CD4-positive, alpha-beta T cell treated with Interleukin-4 for 4 hours (primary cell): ENCODE measurements around the gene PTPRA.
A peak's percentile ranks its signal among the peaks of the same experiment; 100 is the strongest.
"Not testable (repeated sequence)": the region's sequence is repeated elsewhere in the genome, so short reads cannot be mapped to it uniquely, and the experiment has no call there.

ENCODE experiments used
- DNase-seq: peaks from one replicate; pipeline ENCODE4 v3.0.0-alpha.2; 2020

Gene PTPRA, protein sequence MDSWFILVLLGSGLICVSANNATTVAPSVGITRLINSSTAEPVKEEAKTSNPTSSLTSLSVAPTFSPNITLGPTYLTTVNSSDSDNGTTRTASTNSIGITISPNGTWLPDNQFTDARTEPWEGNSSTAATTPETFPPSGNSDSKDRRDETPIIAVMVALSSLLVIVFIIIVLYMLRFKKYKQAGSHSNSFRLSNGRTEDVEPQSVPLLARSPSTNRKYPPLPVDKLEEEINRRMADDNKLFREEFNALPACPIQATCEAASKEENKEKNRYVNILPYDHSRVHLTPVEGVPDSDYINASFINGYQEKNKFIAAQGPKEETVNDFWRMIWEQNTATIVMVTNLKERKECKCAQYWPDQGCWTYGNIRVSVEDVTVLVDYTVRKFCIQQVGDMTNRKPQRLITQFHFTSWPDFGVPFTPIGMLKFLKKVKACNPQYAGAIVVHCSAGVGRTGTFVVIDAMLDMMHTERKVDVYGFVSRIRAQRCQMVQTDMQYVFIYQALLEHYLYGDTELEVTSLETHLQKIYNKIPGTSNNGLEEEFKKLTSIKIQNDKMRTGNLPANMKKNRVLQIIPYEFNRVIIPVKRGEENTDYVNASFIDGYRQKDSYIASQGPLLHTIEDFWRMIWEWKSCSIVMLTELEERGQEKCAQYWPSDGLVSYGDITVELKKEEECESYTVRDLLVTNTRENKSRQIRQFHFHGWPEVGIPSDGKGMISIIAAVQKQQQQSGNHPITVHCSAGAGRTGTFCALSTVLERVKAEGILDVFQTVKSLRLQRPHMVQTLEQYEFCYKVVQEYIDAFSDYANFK

GRCh38 chr20:2873010-2873746 lies at the start of gene PTPRA:
Gene PTPRA (plus strand): TSS chr20:2873481. CDS start chr20:2964278, 90,797 bp downstream.
- peak; percentile 91 for DNase-seq

- DNase-seq = no peak
Measured at GRCh38 chr20:2825761-2826160, 47.5 kb upstream of the PTPRA start.

DNA sequence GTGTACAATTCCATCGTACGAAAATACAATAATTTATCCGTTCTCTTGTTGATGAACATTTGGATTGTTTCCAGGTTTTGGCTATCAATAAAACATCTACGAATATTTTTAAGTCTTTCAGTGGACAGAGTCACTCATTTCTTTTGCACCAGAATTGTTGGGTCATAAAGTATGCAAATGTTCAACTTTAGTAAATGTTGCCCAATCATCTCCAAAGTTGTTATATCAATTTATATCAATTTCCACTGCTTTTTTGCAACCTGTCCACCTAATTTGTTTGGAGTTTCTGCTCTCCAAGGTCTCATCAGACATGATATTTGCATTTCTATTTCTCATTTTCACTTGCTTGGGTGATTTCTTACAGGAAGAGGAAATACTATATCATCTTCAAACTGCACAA lies 46.6 kb upstream of the PTPRA start:
- no peak for DNase-seq

DNA sequence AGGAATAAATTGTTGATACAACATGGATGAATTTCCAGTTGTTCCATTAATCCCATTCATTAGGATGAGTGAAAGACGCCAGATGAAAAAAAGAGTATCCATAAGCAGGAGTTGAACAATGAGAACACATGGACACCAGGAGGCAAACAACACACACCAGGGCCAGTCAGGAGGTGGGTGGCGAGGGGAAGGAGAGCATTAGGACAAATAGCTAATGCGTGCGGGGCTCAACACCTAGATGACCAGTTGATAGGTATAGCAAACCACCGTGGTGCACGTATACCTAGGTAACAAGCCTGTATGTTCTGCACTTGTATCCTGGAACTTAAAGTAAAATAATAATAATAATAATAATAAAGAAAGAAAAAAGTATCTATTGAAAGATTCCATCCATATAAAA lies 43.9 kb upstream of the PTPRA start:
- DNase-seq = no peak

DNA sequence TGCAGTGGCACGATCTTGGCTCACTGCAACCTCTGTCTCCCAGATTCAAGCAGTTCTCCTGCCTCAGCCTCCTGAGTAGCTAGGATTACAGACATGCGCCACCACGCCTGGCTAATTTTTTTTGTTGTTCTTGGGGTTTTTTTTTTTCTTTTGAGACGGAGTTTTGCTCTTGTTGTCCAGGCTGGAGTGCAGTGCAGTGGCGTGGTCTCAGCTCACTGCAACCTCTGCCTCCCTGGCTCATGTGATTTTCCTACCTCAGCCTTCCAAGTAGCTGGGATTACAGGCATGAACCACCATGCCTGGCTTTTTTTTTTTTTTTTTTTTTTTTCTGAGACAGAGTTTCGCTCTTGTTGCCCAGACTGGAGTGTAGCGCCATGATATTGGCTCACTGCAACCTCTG lies 42.1 kb upstream of the PTPRA start:
- DNase-seq = not testable (repeated sequence)

DNA sequence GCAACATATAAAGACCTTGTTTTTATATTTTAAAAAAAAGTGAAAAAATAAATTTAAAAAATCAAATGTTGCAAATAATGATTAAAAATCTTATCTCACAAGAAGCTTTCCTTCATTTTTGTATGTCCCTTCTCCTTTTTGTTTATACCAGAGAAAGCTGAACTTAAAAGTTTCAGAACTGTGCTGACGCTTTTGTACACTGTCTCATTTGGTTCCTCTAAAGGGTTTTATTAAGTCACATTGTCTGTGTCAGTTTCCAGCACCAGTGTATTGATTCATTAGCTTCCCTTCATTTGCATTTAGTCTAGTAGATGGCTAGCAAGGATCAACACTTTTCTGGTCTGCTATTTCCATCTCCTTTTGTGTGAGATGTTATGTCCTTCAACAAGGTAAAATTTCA lies 39.5 kb upstream of the PTPRA start:
- DNase-seq = no peak

DNA sequence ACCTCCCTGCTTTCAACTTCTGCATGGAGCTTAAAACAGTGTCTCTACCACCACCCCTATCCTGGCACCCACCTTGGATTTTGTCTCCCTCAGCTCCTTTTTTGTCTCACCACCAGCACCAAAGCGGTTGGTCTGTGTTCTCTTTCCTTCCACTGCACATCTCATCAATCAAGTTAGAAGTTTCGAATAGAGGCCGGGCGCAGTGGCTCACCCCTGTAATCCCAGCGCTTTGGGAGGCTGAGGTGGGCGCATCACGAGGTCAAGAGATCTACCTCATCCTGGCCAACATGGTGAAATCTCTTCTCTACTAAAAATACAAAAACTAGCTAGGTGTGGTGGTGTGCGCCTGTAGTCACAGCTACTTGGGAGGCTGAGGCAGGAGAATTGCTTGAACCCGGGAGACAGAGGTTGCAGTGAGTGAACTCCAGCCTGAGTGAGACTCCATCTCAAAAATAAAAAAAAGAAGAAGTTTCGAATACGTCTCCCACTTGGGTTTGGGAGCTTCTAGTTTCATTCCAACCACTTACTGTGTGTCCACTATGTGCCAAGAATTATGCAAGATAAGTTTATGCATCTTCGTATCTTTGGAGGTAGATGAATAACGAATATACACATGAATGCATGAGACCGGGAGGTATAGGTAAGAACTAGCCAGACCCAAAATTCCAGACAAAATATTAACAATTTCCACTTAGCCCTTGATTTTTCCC lies 38.7 kb upstream of the PTPRA start:
- no peak for DNase-seq

DNA sequence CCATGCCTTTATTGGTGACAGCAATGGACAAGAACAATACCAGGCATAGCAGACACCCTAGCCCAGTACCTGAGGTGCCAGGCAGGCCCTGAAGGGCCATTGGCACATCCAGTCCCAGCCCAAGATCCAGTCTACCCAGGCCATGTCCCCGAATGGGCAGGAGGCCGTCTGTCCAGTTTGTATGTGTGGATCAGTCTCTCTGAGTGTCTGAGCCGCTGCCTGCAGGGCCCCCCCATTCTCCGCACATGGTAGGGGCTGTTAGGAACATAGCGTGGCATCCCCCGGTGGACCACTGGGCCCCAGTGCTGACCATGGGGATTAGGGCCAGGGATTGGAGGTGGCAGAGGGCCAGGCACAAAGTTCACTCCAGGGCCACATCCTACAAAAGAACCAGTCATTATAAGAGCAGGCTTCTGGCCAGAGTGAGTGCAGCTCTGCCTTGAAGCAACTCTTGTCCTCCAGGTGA lies 37.9 kb upstream of the PTPRA start:
- no peak for DNase-seq

DNA sequence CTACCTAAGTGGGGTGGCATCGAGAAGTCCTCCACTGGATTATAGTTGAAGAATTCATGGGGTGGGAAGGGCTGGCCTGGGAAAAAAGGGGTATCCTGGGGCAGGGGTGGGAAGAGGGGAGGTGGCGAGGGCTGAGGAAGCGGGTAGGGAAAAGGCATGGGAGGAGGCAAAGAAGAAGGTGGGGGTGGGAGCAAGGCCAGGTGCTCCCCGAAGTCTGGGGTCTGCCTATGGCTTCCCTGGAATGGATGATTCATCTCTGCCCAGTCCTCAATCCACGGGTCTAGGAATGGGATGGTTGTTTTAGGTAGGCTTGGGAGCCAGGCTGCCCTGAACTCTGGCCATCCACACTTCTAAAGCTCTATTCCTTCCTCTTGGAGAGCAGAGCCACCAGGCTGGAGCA lies 37.2 kb upstream of the PTPRA start:
- DNase-seq = no peak

- DNase-seq = no peak
Measured at GRCh38 chr20:2837221-2837960, 35.9 kb upstream of the PTPRA start.

DNA sequence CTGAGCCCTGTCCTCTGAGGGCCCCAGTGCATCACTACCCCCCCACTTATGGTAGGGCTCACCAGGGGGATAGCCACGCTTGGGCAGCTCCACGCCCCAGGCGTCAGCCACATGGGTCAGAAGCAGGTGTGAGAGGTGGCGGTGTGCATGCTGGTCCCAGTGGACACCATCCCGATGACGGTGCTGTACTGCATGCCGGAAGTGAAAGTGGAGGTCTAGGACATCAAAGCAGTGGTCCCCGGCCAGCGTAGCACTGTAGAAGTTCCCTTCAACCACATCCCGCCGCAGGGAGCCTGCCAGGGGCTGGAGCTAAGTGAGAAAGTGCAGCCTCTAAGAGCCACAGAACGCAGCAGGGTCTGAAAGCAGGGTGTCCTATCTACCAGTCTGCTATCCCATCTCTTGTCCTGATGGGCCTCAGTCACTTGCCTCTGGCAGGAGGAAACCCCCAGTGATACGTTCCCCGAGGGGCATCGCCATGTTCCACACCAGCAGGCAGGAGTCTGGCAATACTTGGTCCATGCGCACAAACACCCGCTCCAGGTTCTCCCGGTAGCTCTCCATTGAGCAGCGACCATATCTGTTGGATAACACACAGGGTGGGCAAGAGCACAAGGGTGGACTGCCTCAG lies 35.0 kb upstream of the PTPRA start:
- DNase-seq = no peak

GRCh38 chr20:2838847-2839671 lies 34.2 kb upstream of the PTPRA start:
- no peak for DNase-seq

DNA sequence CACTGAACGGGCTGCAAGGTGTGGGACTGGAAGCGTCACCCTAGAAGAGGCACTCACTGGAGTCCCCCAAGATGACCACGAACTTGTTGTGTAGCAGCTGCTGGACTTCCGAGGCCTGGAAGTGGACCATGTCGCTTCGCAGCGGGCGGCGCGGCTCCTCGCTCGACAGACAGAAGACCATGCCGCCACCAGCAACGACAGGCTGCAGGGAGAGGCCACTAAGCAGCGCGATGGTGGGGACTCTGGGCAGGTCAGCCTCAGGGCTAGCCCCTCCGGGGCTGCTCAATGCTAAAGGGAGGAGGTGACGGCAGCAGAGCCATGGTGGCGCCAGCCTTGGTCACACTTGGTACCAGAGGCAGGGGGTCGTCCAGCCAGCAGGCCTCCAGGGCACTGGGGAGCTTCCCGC lies 33.5 kb upstream of the PTPRA start:
- no peak for DNase-seq

DNA sequence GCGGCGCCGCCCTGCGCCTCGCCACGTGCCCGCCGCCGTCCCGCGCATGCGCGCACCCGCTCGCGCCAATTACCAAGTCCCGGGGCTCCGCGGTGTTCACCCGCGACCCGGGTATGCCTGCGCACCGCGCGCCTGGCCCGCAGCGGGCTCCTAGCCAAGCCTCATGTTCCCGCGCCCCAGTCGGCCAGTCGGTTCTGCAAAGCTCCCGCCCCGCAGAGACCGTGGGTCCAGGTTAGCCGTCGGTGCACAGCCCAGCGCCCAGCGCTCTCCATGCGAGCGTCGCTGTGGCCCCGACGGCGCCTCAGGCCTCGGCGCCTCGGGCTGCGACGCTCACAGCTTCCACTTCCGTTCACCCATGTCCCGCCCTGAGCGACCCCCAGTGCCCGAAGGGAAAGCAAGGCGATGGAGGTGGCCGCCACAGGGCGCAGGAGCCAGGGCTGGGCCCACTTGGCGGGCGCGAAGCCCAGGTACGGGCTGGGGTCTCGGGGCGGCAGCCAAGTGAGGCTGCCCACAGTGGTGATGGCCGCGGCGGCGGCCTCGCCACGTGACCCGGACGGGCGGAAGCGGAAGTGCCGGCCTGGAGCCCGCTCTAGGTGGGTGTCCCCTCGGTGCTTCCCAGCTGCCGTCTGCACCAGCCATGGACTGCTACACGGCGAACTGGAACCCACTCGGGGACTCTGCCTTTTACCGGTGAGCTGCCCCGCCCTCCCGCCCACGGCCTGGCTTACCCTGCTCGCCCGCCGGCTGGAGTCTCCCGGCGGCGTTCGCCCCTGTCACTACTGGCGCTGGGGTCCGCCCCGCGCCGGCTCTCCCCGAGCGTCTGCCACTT lies 32.9 kb upstream of the PTPRA start, which contains the start of the genes PCED1A and VPS16:
PCED1A (minus strand) TSS at position 518 of the 829 bp plus-strand sequence. CDS start 743 bp downstream, outside the sequence.
VPS16 (plus strand) TSS at position 608 of the 829 bp plus-strand sequence; CDS start at position 638, 30 bp downstream.
- peak; percentile 87 for DNase-seq

DNA sequence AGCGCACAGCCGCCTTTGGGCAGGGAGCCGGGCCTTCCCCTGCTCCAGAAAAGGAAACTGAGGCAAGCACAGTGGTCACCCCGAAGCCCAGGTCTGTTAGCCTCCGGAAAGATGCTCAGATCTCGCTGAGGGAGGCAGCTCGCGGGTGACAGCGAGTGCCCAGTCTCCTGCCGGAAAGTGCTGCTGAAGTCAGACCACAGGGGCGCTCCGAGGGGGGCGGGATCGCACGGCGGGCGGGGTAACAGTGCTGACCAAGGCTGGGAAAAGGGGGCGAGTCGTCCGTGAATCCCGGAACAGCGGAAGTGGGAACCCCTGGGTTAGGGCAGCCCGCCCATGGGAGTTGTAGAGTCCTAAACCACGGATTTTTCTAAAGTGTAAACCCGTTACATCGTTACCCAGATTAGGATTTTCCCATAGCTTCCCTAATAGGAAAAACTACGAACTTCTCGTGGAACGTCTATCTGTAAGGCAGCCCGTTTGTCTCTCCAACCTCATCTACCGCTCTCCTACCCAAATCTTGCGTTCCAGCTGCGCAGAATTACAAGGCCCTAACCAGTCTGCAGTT lies 32.2 kb upstream of the PTPRA start:
- peak; percentile 12 for DNase-seq

DNA sequence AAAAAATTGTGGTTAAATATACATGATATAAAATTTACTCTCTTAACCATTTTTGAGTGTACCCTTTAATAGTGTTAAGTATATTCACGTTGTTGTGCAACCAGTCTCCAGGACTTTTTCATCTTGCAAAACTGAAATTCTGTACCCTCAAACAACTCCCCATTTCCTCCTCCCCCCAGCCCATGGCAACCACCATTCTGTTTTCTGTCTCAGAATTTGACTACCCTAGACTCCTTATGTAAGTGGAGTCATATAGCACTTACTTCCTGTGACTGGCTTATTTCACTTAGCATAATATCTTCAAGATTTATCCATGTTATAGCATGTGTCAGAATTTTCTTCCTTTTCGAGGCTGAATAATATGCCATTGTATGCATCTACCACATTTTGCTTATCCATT lies 27.7 kb upstream of the PTPRA start:
- DNase-seq = no peak

DNA sequence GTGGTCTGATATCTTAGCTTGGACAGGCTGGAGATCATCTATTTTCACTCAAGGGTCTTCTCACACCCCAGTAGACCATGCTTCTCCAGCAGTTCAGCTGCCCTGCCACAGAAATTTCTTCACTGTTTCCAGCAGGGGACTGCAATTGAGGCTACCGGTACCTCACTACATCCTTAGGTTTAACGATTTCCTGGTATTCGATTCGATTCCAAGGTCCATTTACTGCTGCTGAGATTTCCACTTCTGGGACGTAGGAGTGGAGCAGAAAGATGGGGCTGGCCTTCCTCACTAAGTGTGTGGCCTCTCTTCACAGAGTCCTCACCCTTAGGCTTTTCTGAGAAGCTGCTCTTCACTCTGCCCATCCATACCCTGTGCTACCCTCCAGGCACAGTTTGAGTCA lies 26.6 kb upstream of the PTPRA start:
- DNase-seq = no peak

- DNase-seq = no peak
Measured at GRCh38 chr20:2847802-2848201, 25.5 kb upstream of the PTPRA start.

GRCh38 chr20:2849529-2849928 lies 23.8 kb upstream of the PTPRA start:
- no peak for DNase-seq
